COR-L47 (cell line): ENCODE data around the gene PNPLA8.
"Not testable (repeated sequence)": the region's sequence is repeated elsewhere in the genome, so short reads cannot be mapped to it uniquely, and the experiment has no call there.

ENCODE experiments used
- DNase-seq: peaks from one replicate; lab custom pipeline; 2025; lab: John Stamatoyannopoulos, UW

PNPLA8 gene

GRCh38 chr7:108468246-108468645, 57.7 kb downstream of the PNPLA8 start:
- no peak for DNase-seq

DNA sequence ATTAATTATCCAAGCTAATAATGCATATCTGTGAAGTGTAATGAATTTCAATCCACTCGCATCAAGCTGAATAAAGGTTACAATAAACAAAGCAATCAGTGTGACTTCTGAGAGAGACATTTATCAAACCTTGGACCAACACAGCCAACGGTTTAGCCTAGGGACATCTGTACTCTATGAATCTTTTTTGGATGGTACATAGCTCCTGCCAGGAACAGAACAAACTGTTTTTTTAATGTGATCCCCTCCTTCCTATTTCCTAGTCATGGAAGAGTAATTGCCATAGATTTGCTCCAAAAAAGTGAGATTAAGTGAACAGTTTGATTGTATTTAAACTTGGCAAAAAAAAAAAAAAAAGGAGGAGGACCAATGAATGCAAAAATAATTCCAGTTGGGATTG, 58.5 kb downstream of the PNPLA8 start:
- DNase-seq = no peak

- DNase-seq = not testable (repeated sequence)
These were observed 59.6 kb downstream of the PNPLA8 start for GRCh38 chr7:108466322-108466721.

- no peak for DNase-seq
These were observed 61.2 kb downstream of the PNPLA8 start for GRCh38 chr7:108464743-108465142.

DNA sequence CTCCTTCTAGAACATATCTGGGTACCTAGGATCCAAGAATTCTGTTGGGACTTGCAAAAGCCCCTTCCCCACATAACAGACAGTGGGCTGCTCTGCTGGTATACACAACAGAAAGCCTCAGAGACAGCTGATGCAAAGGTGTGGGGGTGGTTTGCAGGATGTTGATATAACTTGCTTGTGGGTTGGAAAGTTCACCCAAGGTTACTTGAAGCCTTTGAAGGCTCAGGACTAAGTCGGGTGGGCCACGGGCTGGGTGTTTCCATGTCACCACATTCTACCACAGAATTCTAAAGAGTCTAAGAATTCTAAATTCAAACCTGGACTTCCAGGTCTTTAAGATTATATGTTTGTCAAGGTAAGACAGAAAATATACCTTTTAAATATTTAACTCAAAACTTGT, 62.3 kb downstream of the PNPLA8 start:
- no peak for DNase-seq

DNA sequence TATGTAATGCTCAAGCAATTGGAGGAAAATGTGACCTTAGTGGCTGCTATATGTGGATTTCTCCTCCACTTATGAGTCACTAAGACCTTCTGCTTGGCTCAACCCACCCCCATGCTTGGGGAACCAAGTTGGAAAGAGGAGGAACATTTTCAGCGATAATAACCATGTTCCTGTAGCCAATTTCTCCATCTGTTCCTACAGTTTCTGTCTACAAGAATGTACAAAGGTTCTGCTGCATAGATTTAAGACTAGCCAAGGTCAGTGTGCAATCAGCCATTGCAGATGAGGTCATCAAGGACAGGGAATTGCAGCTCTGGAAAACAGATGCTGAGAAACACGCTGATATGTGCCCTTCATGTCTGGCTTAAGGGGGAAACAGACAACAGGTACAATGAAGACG, 64.1 kb downstream of the PNPLA8 start:
- DNase-seq = no peak

GRCh38 chr7:108460964-108461363, 65.0 kb downstream of the PNPLA8 start:
- DNase-seq = no peak

DNA sequence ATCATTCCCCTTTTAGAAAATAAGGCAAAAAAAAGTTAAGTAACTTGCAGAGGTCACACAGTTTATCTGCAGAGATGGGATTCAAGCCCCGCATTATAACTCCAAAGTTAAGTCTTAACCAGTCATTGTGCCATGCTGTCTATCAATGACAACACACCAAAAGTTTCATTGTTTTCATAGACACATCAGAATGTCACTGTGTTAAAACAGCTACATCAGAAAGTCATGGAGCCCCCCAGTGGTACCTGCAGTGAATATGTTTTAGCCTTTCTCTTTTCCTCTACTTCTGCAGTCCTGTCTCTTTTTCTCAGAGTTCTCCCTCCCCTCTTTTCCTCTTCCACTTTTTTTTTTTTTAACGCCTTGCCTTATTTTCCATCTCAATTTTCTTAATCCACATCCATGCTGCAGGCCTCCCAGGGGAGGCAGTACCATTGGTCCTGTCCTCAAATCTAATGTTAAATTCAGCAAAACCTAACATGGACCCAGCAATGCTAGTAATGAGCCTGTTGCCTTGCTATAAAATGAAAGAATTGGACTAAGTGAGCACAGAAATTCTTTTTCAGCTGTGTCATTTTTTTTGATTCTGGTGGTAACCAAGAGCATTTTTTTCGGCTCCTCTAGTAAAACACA, 65.9 kb downstream of the PNPLA8 start:
- DNase-seq = peak; percentile 68

DNA sequence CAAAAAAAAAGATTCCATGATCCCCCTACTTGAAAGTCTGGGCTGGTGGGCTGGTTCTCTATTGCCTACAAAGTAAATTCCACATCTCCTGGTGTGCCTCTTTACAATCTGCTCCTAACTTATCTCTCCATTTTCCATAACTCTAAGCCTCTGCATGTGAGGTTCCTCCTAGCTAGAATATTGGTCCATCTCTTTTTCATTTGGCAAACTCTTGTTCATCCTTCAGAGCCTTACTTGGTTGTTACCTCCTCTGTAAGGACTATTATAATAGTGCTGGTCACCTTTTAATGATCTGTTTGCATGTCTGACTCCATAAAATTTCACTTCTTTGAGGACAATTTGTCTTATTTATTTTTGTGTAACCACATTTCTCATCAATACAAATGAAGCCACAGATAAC, 68.1 kb downstream of the PNPLA8 start:
- no peak for DNase-seq

GRCh38 chr7:108456845-108457540, 68.9 kb downstream of the PNPLA8 start:
- no peak for DNase-seq

DNA sequence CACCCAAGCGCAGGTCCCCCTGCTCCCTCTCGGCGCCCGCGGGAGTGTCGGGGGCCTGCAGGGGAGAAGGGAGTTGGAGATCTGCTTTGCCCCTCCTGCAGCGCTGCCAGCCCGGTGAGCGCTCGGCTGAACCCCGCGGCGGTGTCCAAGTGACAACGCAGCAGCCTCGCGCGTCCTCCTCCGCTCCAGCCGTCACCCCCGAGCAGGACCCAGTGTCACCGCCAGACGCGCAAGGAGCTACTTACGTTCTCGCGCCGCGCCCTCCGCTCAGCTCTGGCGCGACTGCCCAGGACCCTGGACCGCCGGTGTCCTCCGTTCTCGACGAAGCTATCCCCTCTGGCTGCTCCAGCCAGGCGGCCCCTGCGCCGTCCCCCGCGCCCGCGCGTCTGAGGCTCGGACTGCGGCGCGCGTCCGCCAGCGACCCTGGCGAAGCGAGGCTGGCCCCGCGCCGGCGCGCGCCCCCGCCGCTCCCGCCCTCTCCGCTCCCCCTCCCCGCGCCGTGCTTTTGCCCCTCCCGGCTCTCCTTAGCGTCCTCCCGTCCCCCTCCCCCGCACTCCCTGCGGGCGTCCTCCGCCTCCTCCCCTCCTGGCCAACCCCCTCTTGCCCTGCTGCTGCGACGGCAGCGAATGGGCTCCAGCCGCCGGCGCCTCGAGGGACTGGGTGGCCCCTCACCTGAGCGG, 69.8 kb downstream of the PNPLA8 start, which contains the start of gene NRCAM:
TSS of gene NRCAM (minus strand) at position 439 of the 680 bp plus-strand sequence. CDS start 216,372 bp downstream, outside the sequence.
- peak; percentile 90 for DNase-seq

GRCh38 chr7:108455551-108455997, 70.4 kb downstream of the PNPLA8 start:
- no peak for DNase-seq

DNA sequence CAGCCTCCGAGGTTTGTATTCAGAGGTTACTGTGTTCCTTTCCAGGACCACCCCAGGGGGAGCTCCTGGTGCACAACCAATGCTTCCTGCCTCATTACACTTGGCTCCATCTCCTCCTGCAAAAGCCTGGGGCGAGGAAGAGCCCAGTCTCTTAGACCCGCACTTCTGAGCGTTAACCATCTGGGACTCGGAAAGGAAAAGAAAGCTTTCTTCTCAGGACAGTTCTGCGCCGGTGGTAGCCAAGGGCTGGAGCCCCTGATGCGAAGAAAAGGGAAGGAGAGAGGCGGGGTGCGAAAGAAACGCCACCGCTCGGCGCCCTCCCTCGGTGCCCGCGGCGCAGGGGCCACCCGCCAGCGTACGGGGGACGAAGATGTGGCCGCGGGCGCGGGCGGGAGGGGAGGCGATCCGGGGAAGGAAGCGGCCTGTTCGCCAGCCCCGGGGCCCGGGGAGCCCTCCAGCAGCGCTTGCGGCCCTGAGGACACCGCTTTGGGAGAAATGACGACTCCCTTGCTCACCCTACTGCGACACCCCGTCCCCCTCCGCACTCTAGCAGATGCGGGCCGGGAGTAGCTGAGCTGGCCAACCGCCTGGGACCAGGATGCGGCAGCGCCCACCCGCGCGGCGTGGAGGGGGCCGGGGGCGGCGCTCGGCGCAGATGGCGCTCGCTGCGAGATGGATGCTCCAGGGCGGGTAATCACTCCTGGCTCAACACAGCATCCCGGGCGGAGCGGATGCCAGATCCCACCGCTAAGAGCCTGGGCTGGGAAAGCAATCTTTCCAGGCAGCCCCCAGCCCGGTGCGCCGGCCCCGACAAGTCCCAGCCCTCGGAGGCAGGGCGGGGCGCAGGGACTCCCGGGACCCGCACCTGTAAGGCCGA, 71.0 kb downstream of the PNPLA8 start:
- peak; percentile 67 for DNase-seq

DNA sequence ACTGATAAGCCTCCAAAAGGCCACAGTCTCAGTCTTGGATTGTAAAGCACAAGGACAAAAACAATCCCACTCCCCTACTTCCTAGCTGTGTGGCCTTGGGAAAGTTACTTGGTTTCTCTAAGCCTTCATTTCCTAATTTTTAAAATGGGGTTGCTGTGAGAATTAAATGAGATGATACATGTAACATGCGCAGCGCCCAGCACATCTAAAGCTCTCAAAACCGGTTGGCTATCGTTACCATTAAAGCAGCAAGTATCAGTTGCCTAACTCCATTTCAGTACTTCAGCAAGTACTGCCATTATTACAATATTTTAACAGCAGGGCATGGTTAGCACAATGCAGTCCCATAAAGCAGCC, 71.6 kb downstream of the PNPLA8 start:
- DNase-seq = no peak

DNA sequence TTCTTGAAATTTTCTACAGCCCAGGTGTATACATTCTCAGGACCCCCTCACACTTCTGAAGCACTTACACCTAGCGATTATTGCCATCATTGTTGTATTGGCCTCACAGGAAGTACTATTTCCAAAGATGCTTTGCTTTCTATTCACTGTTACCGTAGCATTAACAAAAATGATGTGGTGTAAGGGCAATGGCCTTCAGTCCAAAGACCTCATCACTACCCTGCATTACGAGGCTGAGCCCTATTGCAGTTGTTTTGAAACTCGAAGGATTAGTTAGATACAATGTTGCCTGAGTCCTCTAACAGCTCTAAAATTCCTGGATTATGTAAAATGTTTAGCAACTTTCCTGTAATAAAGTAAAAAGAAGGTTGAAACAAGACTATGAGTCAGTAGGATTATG, 72.6 kb downstream of the PNPLA8 start:
- DNase-seq = no peak

DNA sequence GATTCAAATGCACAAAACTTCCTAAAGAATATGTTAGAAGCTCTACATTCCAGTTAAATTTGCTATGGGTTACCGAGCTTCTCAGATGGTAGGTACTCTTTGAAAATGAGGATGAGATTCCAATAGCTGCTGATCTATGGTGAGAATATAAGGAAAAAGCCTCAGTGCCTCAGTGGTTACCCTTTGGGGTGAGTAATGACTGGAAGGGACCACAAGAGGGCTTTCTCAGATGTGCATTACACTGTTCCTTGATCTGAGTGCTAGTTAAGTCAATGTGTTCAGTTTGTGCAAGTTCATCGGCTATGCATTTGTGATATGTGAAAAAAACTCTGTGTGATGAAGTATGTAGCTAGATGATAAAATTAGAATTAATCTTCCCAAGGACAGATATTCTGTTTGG, 73.2 kb downstream of the PNPLA8 start:
- DNase-seq = no peak

GRCh38 chr7:108451296-108451848, 74.6 kb downstream of the PNPLA8 start:
- DNase-seq = no peak

DNA sequence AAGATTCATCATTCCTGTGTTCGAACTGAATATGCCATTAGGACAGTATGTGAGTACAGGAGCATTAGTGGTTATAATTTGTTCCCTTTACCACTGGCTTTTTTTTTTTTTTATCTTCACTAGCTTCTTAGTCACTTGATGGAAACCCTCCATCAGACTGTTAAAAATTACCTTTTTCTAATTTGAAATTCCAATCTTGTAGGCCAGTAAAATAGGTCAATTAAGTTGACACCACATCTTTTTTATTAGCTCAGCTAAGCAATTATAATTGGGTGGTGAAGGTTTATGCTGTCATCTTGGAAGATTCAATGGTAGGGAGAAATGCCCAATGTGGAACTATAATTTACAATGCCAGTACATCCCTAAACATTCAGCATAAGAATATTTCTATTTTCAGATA, 75.8 kb downstream of the PNPLA8 start:
- no peak for DNase-seq

- no peak for DNase-seq
These were observed 76.4 kb downstream of the PNPLA8 start for GRCh38 chr7:108449521-108449920.

GRCh38 chr7:108448584-108449505, 77.1 kb downstream of the PNPLA8 start:
- DNase-seq = peak; percentile 75
